ENCODE results near the gene ZW10. TPM values are rescaled to one million over a fixed set of nuclear protein-coding genes. Genes with fewer than 3 reads are reported as not detected.

Gene ZW10
- total RNA-seq, 1 experiment from 2014 or later = 19.3 TPM

GRCh38 chr11:113695207-113695606 lies 78.3 kb downstream of the ZW10 start:
- H2AFZ ChIP-seq = no peak overlapping the region
- intact Hi-C loops (cut with micrococcal nuclease; ENCODE audit: unreplicated experiment) = no loop called here
- BruUV-seq (replicated peaks) = no TSS peak
- POLR2A ChIA-PET (ENCODE audit: unreplicated experiment) = no interaction called here
- no peaks in the 10 kb centered on the region for H3K27me3 ChIP-seq (ENCODE audit: insufficient read depth, low read depth)
- no peaks in the 10 kb centered on the region for H3K79me2 ChIP-seq (ENCODE audit: low read depth)
- no peaks in the 10 kb centered on the region for H3F3A ChIP-seq (ENCODE audit: insufficient read depth, low read depth)
- no peak for DNase-seq
- peaks cover 10% of the 10 kb centered on the region for H3K4me1 ChIP-seq (replicated peaks; ENCODE audit: insufficient read depth)
- no peaks in the 10 kb centered on the region for H3K9me3 ChIP-seq (ENCODE audit: insufficient read depth, low read depth)
- TF ChIP-seq EZH2 (IDR thresholded peaks at IDR 0.05; ENCODE audit: low read depth) (no peak), CTCF (conservative IDR thresholded peaks at IDR 0.05) (no peak)
- no peak overlapping the region for H3K4me2 ChIP-seq
- H3K36me3 ChIP-seq (ENCODE audit: low read depth) = no peaks in the 10 kb centered on the region
- no peak overlapping the region for H3K4me3 ChIP-seq
- H3K27ac ChIP-seq = no peak overlapping the region
- CTCF ChIA-PET = no interaction called here
- H4K20me1 ChIP-seq (ENCODE audit: insufficient read depth) = no peaks in the 10 kb centered on the region
- no peaks in the 10 kb centered on the region for H3K9me2 ChIP-seq (ENCODE audit: insufficient read depth)

- Histone ChIP-seq H4K20me1 (ENCODE audit: insufficient read depth) (no peaks in the 10 kb centered on the region), H3K9me3 (ENCODE audit: insufficient read depth, low read depth) (no peaks in the 10 kb centered on the region), H3K9me2 (ENCODE audit: insufficient read depth) (no peaks in the 10 kb centered on the region), H3K27ac (no peak overlapping the region), H3K79me2 (ENCODE audit: low read depth) (no peaks in the 10 kb centered on the region), H3F3A (ENCODE audit: insufficient read depth, low read depth) (no peaks in the 10 kb centered on the region), H3K27me3 (ENCODE audit: insufficient read depth, low read depth) (no peaks in the 10 kb centered on the region), H3K4me1 (replicated peaks; ENCODE audit: insufficient read depth) (peaks cover 12% of the 10 kb centered on the region), H3K36me3 (ENCODE audit: low read depth) (no peaks in the 10 kb centered on the region), H3K4me3 (no peak overlapping the region), H3K4me2 (no peak overlapping the region), H2AFZ (no peak overlapping the region)
- TF ChIP-seq EZH2 (IDR thresholded peaks at IDR 0.05; ENCODE audit: low read depth) (no peak), CTCF (conservative IDR thresholded peaks at IDR 0.05) (no peak)
- no peak for DNase-seq
- POLR2A ChIA-PET (ENCODE audit: unreplicated experiment) = no interaction called here
- CTCF ChIA-PET = no interaction called here
- intact Hi-C loops (cut with micrococcal nuclease; ENCODE audit: unreplicated experiment) = no loop called here
- BruUV-seq (replicated peaks) = no TSS peak
These were observed 79.1 kb downstream of the ZW10 start for GRCh38 chr11:113694390-113694789.

GRCh38 chr11:113693030-113693429 lies 80.5 kb downstream of the ZW10 start:
- TF ChIP-seq EZH2 (IDR thresholded peaks at IDR 0.05; ENCODE audit: low read depth) (no peak), CTCF (conservative IDR thresholded peaks at IDR 0.05) (no peak)
- H3K4me3 ChIP-seq = no peak overlapping the region
- no peaks in the 10 kb centered on the region for H3K27me3 ChIP-seq (ENCODE audit: insufficient read depth, low read depth)
- H2AFZ ChIP-seq = no peak overlapping the region
- BruUV-seq (replicated peaks) = no TSS peak
- H3K79me2 ChIP-seq (ENCODE audit: low read depth) = no peaks in the 10 kb centered on the region
- ChIA-PET POLR2A (ENCODE audit: unreplicated experiment) (no interaction called here), CTCF (no interaction called here)
- H3K27ac ChIP-seq = no peak overlapping the region
- no peaks in the 10 kb centered on the region for H3K9me3 ChIP-seq (ENCODE audit: insufficient read depth, low read depth)
- intact Hi-C loops (cut with micrococcal nuclease; ENCODE audit: unreplicated experiment) = no loop called here
- no peaks in the 10 kb centered on the region for H3F3A ChIP-seq (ENCODE audit: insufficient read depth, low read depth)
- no peaks in the 10 kb centered on the region for H4K20me1 ChIP-seq (ENCODE audit: insufficient read depth)
- no peaks in the 10 kb centered on the region for H3K9me2 ChIP-seq (ENCODE audit: insufficient read depth)
- no peaks in the 10 kb centered on the region for H3K36me3 ChIP-seq (ENCODE audit: low read depth)
- H3K4me2 ChIP-seq = no peak overlapping the region
- peaks cover 12% of the 10 kb centered on the region for H3K4me1 ChIP-seq (replicated peaks; ENCODE audit: insufficient read depth)
- DNase-seq = no peak

Data from PC-9 (cell line).